ENCODE data around the gene PIGU.

PIGU gene

GRCh38 chr20:34639755-34640222, 37.1 kb downstream of the PIGU start (continued):
- TF ChIP-seq ZSCAN16 (tag by site-specific recombination; IDR thresholded peaks at IDR 0.05): 0 out of 2 replicates have a peak, but pooled peaks have one; percentile 37
- no peak for TF ChIP-seq ZBTB48 (tag by site-specific recombination; IDR thresholded peaks at IDR 0.05)
- no peak for TF ChIP-seq BCL11B (tag by site-specific recombination; IDR thresholded peaks at IDR 0.05; ENCODE audit: low read depth)
- TF ChIP-seq FEZF1 (tag by site-specific recombination; IDR thresholded peaks at IDR 0.05): peak; percentile 95
- no peak for TF ChIP-seq GLI2 (tag by site-specific recombination; IDR thresholded peaks at IDR 0.05; ENCODE audit: borderline replicate concordance, low read depth)
- TF ChIP-seq, protein P1, sequence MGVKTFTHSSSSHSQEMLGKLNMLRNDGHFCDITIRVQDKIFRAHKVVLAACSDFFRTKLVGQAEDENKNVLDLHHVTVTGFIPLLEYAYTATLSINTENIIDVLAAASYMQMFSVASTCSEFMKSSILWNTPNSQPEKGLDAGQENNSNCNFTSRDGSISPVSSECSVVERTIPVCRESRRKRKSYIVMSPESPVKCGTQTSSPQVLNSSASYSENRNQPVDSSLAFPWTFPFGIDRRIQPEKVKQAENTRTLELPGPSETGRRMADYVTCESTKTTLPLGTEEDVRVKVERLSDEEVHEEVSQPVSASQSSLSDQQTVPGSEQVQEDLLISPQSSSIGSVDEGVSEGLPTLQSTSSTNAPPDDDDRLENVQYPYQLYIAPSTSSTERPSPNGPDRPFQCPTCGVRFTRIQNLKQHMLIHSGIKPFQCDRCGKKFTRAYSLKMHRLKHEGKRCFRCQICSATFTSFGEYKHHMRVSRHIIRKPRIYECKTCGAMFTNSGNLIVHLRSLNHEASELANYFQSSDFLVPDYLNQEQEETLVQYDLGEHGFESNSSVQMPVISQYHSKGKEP (tag by site-specific recombination; IDR thresholded peaks at IDR 0.05): peak; percentile 34; the same call in 1 of the 2 replicates
- TF ChIP-seq OSR2 (tag by site-specific recombination; IDR thresholded peaks at IDR 0.05): peak; percentile 97
- TF ChIP-seq ZNF138 (tag by site-specific recombination; IDR thresholded peaks at IDR 0.05; ENCODE audit: borderline replicate concordance): no peak
- TF ChIP-seq, protein P2, sequence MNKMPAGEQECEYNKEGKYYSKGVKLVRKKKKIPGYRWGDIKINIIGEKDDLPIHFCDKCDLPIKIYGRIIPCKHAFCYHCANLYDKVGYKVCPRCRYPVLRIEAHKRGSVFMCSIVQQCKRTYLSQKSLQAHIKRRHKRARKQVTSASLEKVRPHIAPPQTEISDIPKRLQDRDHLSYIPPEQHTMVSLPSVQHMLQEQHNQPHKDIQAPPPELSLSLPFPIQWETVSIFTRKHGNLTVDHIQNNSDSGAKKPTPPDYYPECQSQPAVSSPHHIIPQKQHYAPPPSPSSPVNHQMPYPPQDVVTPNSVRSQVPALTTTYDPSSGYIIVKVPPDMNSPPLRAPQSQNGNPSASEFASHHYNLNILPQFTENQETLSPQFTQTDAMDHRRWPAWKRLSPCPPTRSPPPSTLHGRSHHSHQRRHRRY (tag by site-specific recombination; IDR thresholded peaks at IDR 0.05): no peak
- no peak for TF ChIP-seq ZFP41 (tag by site-specific recombination; IDR thresholded peaks at IDR 0.05; ENCODE audit: borderline replicate concordance)
- TF ChIP-seq ZNF629 (tag by site-specific recombination; IDR thresholded peaks at IDR 0.05): no peak
- TF ChIP-seq, protein P3, sequence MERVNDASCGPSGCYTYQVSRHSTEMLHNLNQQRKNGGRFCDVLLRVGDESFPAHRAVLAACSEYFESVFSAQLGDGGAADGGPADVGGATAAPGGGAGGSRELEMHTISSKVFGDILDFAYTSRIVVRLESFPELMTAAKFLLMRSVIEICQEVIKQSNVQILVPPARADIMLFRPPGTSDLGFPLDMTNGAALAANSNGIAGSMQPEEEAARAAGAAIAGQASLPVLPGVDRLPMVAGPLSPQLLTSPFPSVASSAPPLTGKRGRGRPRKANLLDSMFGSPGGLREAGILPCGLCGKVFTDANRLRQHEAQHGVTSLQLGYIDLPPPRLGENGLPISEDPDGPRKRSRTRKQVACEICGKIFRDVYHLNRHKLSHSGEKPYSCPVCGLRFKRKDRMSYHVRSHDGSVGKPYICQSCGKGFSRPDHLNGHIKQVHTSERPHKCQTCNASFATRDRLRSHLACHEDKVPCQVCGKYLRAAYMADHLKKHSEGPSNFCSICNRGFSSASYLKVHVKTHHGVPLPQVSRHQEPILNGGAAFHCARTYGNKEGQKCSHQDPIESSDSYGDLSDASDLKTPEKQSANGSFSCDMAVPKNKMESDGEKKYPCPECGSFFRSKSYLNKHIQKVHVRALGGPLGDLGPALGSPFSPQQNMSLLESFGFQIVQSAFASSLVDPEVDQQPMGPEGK (tag by site-specific recombination; IDR thresholded peaks at IDR 0.05): no peak
- peak; percentile 70; the same call in 1 of the 2 replicates for TF ChIP-seq TCF7L2 (IDR thresholded peaks at IDR 0.05; ENCODE audit: borderline replicate concordance, low read depth, low read length)
- no peak for TF ChIP-seq ZNF670 (tag by site-specific recombination; IDR thresholded peaks at IDR 0.05; ENCODE audit: low read depth)
- no peak for TF ChIP-seq ZNF366 (tag by site-specific recombination; conservative IDR thresholded peaks at IDR 0.05)
- no peak for TF ChIP-seq IKZF3 (tag by site-specific recombination; IDR thresholded peaks at IDR 0.05)
- TF ChIP-seq, protein P4, sequence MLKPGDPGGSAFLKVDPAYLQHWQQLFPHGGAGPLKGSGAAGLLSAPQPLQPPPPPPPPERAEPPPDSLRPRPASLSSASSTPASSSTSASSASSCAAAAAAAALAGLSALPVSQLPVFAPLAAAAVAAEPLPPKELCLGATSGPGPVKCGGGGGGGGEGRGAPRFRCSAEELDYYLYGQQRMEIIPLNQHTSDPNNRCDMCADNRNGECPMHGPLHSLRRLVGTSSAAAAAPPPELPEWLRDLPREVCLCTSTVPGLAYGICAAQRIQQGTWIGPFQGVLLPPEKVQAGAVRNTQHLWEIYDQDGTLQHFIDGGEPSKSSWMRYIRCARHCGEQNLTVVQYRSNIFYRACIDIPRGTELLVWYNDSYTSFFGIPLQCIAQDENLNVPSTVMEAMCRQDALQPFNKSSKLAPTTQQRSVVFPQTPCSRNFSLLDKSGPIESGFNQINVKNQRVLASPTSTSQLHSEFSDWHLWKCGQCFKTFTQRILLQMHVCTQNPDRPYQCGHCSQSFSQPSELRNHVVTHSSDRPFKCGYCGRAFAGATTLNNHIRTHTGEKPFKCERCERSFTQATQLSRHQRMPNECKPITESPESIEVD (tag by site-specific recombination; IDR thresholded peaks at IDR 0.05): peak; percentile 94
- no peak for TF ChIP-seq ZNF626 (tag by site-specific recombination; IDR thresholded peaks at IDR 0.05)
- peak; percentile 93 for TF ChIP-seq GLIS1 (tag by site-specific recombination; IDR thresholded peaks at IDR 0.05)
- TF ChIP-seq ZNF843 (tag by site-specific recombination; IDR thresholded peaks at IDR 0.05): peak; percentile 71; the same call in 1 of the 2 replicates
- no peak for TF ChIP-seq ZNF416 (tag by site-specific recombination; IDR thresholded peaks at IDR 0.05)
- no peak for TF ChIP-seq MYNN (tag by site-specific recombination; IDR thresholded peaks at IDR 0.05; ENCODE audit: borderline replicate concordance)
- peak; percentile 96 for TF ChIP-seq SP7 (tag by site-specific recombination; IDR thresholded peaks at IDR 0.05)
- 0 out of 2 replicates have a peak, but pooled peaks have one; percentile 22 for TF ChIP-seq ZSCAN30 (tag by site-specific recombination; IDR thresholded peaks at IDR 0.05)
- TF ChIP-seq SETDB1 (IDR thresholded peaks at IDR 0.05; ENCODE audit: insufficient read length, low read length): no peak
- TF ChIP-seq YY1 (tag by site-specific recombination; IDR thresholded peaks at IDR 0.05): no peak
- no peak for TF ChIP-seq ZSCAN23 (tag by site-specific recombination; IDR thresholded peaks at IDR 0.05)
- TF ChIP-seq HOXA7 (CRISPR knock-in tag; IDR thresholded peaks at IDR 0.05; ENCODE audit: borderline replicate concordance): no peak
- no peak for TF ChIP-seq ZNF558 (tag by site-specific recombination; IDR thresholded peaks at IDR 0.05)
- TF ChIP-seq GLI4 (tag by site-specific recombination; IDR thresholded peaks at IDR 0.05): no peak
- no peak for TF ChIP-seq ZNF248 (tag by site-specific recombination; IDR thresholded peaks at IDR 0.05)
- TF ChIP-seq TRIM28 (IDR thresholded peaks at IDR 0.05; ENCODE audit: borderline replicate concordance, low read length): peak; percentile 37; the same call in 1 of the 2 replicates

Data from HEK293 (cell line).